Measurements from ENCODE around the gene ZNF613.
"Not testable (repeated sequence)": the region's sequence is repeated elsewhere in the genome, so short reads cannot be mapped to it uniquely, and the experiment has no call there.

The ZNF613 gene

DNA sequence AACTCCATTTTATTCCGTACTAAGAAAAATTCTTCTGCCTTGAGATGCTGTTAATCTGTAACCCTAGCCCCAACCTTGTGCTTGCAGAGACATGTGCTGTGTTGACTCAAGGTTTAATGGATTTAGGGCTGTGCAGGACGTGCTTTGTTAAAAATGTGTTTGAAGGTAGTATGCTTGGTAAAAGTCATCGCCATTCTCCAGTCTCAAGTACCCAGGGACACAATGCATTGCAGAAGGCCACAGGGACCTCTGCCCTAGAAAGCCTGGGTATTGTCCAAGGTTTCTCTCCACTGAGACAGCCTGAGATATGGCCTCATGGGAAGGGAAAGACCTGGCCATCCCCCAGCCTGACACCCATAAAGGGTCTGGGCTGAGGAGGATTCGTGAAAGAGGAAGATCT is 30.6 kb downstream of the ZNF613 start:
- not testable (repeated sequence) for ATAC-seq

DNA sequence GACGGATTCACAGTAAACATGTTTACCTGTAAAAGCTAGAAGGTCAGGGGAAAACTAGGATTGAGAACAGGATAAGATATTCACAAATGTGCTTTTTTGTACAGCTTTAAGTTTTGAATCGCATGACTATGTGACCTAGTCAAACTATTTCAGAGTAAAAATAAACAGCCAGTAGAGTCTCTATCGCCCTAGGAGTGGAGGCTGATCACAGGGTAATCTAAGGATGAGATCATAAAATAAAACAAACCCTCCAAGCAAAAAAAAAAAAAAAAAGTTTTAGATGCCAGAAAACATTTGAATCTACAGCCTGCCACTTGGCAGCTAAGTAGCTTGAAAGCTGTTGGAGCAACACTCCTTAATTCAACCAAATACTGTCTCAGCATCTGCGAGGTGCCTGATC is 32.5 kb downstream of the ZNF613 start:
- no peak for TF ChIP-seq RARB (CRISPR knock-in tag; IDR thresholded peaks at IDR 0.05)
- no peak for TF ChIP-seq ZFP3 (CRISPR knock-in tag; IDR thresholded peaks at IDR 0.05)
- TF ChIP-seq PPARA (CRISPR knock-in tag; IDR thresholded peaks at IDR 0.05; ENCODE audit: borderline replicate concordance) = no peak
- TF ChIP-seq, protein P1, sequence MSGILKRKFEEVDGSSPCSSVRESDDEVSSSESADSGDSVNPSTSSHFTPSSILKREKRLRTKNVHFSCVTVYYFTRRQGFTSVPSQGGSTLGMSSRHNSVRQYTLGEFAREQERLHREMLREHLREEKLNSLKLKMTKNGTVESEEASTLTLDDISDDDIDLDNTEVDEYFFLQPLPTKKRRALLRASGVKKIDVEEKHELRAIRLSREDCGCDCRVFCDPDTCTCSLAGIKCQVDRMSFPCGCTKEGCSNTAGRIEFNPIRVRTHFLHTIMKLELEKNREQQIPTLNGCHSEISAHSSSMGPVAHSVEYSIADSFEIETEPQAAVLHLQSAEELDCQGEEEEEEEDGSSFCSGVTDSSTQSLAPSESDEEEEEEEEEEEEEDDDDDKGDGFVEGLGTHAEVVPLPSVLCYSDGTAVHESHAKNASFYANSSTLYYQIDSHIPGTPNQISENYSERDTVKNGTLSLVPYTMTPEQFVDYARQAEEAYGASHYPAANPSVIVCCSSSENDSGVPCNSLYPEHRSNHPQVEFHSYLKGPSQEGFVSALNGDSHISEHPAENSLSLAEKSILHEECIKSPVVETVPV (CRISPR knock-in tag; IDR thresholded peaks at IDR 0.05) = no peak
- TF ChIP-seq ZC3H10 (CRISPR knock-in tag; IDR thresholded peaks at IDR 0.05) = no peak
- no peak for TF ChIP-seq ZNF70 (CRISPR knock-in tag; IDR thresholded peaks at IDR 0.05)
- no peak for TF ChIP-seq TCF4 (CRISPR knock-in tag; IDR thresholded peaks at IDR 0.05; ENCODE audit: borderline replicate concordance)
- TF ChIP-seq, protein P2, sequence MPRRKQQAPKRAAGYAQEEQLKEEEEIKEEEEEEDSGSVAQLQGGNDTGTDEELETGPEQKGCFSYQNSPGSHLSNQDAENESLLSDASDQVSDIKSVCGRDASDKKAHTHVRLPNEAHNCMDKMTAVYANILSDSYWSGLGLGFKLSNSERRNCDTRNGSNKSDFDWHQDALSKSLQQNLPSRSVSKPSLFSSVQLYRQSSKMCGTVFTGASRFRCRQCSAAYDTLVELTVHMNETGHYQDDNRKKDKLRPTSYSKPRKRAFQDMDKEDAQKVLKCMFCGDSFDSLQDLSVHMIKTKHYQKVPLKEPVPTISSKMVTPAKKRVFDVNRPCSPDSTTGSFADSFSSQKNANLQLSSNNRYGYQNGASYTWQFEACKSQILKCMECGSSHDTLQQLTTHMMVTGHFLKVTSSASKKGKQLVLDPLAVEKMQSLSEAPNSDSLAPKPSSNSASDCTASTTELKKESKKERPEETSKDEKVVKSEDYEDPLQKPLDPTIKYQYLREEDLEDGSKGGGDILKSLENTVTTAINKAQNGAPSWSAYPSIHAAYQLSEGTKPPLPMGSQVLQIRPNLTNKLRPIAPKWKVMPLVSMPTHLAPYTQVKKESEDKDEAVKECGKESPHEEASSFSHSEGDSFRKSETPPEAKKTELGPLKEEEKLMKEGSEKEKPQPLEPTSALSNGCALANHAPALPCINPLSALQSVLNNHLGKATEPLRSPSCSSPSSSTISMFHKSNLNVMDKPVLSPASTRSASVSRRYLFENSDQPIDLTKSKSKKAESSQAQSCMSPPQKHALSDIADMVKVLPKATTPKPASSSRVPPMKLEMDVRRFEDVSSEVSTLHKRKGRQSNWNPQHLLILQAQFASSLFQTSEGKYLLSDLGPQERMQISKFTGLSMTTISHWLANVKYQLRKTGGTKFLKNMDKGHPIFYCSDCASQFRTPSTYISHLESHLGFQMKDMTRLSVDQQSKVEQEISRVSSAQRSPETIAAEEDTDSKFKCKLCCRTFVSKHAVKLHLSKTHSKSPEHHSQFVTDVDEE (CRISPR knock-in tag; IDR thresholded peaks at IDR 0.05) = no peak
- TF ChIP-seq ZNF565 (CRISPR knock-in tag; conservative IDR thresholded peaks at IDR 0.05; ENCODE audit: low read depth) = no peak
- TF ChIP-seq, protein P3, sequence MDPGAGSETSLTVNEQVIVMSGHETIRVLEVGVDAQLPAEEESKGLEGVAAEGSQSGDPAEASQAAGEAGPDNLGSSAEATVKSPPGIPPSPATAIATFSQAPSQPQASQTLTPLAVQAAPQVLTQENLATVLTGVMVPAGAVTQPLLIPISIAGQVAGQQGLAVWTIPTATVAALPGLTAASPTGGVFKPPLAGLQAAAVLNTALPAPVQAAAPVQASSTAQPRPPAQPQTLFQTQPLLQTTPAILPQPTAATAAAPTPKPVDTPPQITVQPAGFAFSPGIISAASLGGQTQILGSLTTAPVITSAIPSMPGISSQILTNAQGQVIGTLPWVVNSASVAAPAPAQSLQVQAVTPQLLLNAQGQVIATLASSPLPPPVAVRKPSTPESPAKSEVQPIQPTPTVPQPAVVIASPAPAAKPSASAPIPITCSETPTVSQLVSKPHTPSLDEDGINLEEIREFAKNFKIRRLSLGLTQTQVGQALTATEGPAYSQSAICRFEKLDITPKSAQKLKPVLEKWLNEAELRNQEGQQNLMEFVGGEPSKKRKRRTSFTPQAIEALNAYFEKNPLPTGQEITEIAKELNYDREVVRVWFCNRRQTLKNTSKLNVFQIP (CRISPR knock-in tag; IDR thresholded peaks at IDR 0.05; ENCODE audit: borderline replicate concordance, low read depth) = no peak
- TF ChIP-seq SNAI2 (CRISPR knock-in tag; IDR thresholded peaks at IDR 0.05) = no peak
- no peak for TF ChIP-seq BACH2 (CRISPR knock-in tag; IDR thresholded peaks at IDR 0.05; ENCODE audit: borderline replicate concordance)
- no peak for TF ChIP-seq OSR1 (CRISPR knock-in tag; IDR thresholded peaks at IDR 0.05)
- no peak for TF ChIP-seq ISL1 (CRISPR knock-in tag; IDR thresholded peaks at IDR 0.05)
- ATAC-seq = no peak

DNA sequence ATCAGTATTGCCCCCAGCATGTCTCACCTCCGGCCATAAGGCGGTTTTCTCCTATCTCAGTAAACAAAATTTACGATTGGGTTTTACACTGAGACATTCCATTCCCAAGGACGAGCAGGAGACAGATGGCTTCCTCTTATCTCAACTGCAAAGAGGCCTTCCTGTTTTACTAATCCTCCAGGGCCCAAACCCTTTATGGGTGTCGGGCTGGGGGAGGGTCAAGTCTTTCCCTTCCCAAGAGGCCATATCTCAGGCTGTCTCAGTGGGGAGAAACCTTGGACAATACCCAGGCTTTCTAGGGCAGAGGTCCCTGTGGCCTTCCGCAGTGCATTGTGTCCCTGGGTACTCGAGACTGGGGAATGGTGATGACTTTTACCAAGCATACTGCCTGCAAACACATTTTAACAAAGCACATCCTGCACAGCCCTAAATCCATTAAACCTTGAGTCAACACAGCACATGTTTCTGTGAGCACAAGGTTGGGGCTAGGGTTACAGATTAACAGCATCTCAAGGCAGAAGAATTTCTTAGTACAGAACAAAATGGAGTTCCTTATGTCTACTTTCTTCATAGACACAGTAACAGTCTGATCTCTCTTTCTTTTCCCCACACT is 33.5 kb downstream of the ZNF613 start:
- not testable (repeated sequence) for ATAC-seq

DNA sequence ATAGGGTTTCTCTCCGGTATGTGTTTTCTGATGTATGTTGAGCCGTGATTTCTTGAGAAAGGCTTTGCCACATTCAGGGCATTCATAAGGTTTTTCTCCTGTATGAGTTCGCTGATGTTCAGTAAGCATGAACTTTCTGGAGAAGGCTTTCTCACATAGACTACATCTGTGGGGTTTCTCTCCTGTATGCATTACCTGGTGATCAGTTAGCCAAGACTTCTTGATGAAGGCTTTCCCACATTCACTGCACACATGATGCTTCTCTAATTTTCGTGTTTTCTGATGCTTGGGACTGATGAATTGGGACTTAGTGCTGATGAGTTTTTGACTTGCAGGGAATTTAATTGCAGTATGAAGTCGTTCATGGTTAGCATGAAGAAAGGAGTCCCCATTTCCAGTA is 38.3 kb downstream of the ZNF613 start:
- no peak for ATAC-seq
- TF ChIP-seq OSR1 (CRISPR knock-in tag; IDR thresholded peaks at IDR 0.05) (no peak), SNAI2 (CRISPR knock-in tag; IDR thresholded peaks at IDR 0.05) (no peak), GLIS3 (CRISPR knock-in tag; IDR thresholded peaks at IDR 0.05) (no peak), BACH2 (CRISPR knock-in tag; IDR thresholded peaks at IDR 0.05; ENCODE audit: borderline replicate concordance) (no peak), ZNF8 (CRISPR knock-in tag; IDR thresholded peaks at IDR 0.05) (no peak), ZC3H10 (CRISPR knock-in tag; IDR thresholded peaks at IDR 0.05) (no peak), RARB (CRISPR knock-in tag; IDR thresholded peaks at IDR 0.05) (no peak), PPARA (CRISPR knock-in tag; IDR thresholded peaks at IDR 0.05; ENCODE audit: borderline replicate concordance) (no peak), TOX (CRISPR knock-in tag; IDR thresholded peaks at IDR 0.05; ENCODE audit: borderline replicate concordance) (no peak)
- TF ChIP-seq, protein P4, sequence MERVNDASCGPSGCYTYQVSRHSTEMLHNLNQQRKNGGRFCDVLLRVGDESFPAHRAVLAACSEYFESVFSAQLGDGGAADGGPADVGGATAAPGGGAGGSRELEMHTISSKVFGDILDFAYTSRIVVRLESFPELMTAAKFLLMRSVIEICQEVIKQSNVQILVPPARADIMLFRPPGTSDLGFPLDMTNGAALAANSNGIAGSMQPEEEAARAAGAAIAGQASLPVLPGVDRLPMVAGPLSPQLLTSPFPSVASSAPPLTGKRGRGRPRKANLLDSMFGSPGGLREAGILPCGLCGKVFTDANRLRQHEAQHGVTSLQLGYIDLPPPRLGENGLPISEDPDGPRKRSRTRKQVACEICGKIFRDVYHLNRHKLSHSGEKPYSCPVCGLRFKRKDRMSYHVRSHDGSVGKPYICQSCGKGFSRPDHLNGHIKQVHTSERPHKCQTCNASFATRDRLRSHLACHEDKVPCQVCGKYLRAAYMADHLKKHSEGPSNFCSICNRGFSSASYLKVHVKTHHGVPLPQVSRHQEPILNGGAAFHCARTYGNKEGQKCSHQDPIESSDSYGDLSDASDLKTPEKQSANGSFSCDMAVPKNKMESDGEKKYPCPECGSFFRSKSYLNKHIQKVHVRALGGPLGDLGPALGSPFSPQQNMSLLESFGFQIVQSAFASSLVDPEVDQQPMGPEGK (CRISPR knock-in tag; IDR thresholded peaks at IDR 0.05; ENCODE audit: borderline replicate concordance) = no peak
- TF ChIP-seq, protein P1 (CRISPR knock-in tag; IDR thresholded peaks at IDR 0.05) = no peak
- TF ChIP-seq, protein P3 (CRISPR knock-in tag; IDR thresholded peaks at IDR 0.05; ENCODE audit: borderline replicate concordance, low read depth) = no peak
- TF ChIP-seq, protein P2 (CRISPR knock-in tag; IDR thresholded peaks at IDR 0.05) = no peak
- TF ChIP-seq, protein P5, sequence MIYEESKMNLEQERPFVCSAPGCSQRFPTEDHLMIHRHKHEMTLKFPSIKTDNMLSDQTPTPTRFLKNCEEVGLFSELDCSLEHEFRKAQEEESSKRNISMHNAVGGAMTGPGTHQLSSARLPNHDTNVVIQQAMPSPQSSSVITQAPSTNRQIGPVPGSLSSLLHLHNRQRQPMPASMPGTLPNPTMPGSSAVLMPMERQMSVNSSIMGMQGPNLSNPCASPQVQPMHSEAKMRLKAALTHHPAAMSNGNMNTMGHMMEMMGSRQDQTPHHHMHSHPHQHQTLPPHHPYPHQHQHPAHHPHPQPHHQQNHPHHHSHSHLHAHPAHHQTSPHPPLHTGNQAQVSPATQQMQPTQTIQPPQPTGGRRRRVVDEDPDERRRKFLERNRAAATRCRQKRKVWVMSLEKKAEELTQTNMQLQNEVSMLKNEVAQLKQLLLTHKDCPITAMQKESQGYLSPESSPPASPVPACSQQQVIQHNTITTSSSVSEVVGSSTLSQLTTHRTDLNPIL (CRISPR knock-in tag; IDR thresholded peaks at IDR 0.05; ENCODE audit: low read depth) = no peak
